Cerebellar nuclear complex (tissue), 1 donor: Measurements from ENCODE around the gene YBX2.

Experiments used
- DNase-seq, 2 experiments: peaks; one replicate each; lab custom pipeline; 2025; lab: John Stamatoyannopoulos, UW

YBX2 gene

DNA sequence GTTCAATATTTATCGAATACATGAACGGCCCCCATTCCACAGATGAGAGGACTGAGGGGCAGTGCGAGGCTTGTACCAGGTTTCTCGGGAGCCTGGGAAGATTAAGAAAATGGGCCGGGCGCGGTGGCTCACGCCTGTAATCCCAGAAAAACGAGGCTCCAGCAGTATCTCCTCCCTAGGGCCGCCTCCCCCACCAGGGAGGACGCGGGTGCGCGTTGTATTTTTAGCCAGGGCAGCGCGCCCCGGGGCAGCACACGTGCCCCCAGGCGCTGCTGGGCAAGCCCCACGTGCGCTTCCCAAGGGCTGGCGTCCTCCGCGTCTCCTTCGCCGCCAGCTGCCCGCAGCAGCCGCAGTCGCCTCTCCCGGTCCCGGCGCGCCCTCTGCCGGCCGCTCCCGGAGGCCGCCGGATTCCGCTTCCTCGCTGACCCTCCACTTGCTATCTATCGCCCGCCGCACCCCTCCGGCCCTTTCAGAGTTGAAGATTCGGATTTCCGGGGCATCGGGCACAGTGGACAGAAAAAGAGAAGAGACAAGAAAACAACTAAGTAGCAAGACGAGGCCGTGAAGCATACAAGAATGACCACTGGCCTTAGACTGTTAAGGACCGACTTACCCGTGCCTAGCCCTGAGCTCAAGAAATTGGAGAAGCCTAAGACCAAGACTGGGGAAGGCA, 1.9 kb upstream of the YBX2 start:
- DNase-seq, result peak in 1 of 2 experiments; percentile 16

GRCh38 chr17:7295230-7296180, 1.1 kb upstream of the YBX2 start:
- DNase-seq, result no peak

- no peak for DNase-seq
These were observed 424 bp downstream of the YBX2 start for GRCh38 chr17:7293816-7294613.

DNA sequence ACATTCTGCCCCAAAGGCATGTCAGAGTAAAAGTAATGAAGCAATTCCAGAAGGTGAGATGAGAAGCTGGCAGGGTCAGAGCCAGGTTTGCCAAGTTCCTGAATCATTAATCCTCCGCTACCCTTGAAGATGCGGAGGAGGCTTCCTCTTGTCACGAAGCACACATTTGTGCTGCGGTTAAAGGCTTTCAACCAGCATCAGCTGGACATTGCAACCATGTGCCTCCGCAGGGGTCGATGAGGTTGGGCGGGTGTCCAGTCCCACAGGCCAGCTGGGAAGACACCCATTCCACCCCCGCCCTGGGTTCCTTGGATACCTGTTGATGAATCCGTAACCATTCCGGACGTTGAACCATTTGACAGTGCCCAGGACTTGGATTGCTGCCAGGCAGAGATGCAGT, 1.3 kb downstream of the YBX2 start:
- DNase-seq, result no peak

- DNase-seq, result no peak
These were observed 1.7 kb downstream of the YBX2 start for GRCh38 chr17:7292729-7293128.

GRCh38 chr17:7292194-7292593, 2.2 kb downstream of the YBX2 start:
- DNase-seq, result no peak

- no peak for DNase-seq
These were observed 3.8 kb downstream of the YBX2 start for GRCh38 chr17:7290685-7291084.

- no peak for DNase-seq
These were observed 4.3 kb downstream of the YBX2 start for GRCh38 chr17:7290166-7290565.

GRCh38 chr17:7289256-7290032, 5.0 kb downstream of the YBX2 start:
- no peak for DNase-seq

GRCh38 chr17:7285679-7286078, 8.8 kb downstream of the YBX2 start:
- no peak for DNase-seq

DNA sequence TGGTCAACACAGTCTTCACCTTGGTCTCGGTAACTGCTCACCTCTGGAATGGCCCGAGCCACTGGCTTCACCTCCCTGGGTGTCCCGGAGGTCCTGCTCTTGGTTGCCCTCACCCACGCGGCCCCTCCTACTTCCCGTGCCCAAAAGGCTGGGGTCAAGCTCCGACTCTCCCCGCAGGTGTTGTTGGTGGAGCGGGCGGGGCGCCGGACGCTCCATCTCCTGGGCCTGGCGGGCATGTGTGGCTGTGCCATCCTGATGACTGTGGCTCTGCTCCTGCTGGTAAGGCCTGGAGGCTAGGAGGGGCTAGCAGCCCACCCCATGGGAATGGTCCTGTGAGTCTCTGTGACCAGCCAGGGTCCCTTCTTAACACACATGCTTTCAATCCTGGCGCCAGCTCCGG, 9.5 kb downstream of the YBX2 start:
- DNase-seq, result no peak

DNA sequence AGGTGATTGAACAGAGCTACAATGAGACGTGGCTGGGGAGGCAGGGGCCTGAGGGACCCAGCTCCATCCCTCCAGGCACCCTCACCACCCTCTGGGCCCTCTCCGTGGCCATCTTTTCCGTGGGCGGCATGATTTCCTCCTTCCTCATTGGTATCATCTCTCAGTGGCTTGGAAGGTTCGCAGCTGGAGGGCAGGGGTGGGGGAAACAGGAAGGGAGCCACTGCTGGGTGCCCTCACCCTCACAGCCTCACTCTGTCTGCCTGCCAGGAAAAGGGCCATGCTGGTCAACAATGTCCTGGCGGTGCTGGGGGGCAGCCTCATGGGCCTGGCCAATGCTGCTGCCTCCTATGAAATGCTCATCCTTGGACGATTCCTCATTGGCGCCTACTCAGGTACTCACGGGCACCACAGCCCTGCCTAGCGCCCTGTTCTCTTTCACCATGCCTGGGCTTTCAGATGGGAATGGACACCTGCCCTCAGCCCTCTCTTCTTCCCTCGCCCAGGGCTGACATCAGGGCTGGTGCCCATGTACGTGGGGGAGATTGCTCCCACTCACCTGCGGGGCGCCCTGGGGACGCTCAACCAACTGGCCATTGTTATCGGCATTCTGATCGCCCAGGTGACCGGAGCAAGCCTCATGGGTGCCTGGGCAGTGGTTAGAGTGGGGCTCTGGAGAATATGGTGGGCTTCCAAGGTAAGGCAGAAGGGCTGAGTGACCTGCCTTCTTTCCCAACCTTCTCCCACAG, 10.8 kb downstream of the YBX2 start:
- DNase-seq, result no peak

- DNase-seq, result no peak
These were observed 11.6 kb downstream of the YBX2 start for GRCh38 chr17:7282752-7283321.

DNA sequence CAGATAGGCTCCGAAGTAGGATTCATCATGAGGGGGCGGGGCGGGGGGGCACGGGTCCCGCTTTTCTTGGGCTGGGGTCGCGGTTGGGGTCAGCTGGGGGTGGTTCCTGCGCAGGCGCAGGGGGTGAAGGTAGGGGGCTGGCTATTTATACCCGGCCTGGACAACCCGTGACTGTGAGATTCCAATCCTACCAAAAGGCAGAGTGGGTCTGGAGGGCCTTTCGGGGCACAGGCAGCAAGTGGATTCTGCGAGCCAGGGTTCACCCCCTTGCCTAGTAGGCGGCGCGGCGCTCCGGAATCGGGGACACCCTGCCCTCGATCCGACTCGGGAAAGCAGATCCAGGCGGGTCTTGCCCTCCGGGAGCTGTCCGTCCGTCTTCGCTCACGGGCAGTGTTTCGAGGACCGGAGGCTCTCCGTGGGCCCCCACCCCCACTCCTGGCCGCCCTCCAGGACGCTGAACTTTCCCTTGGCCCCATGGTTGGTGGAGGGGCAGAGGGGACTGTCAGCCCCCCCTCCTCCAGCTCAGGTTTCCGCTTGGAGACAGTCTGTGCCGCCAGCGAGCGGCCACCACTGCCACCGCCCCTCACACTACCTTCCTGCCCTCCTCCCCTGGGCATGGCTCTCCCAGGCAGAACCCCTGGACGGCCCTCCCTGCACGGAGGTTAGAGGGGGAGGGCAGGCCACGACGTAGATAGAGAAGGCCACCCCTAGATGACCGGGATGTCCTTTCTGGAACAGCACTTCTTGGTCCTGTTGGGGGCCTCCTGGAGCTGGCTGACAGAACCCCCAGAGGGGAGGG, 12.3 kb downstream of the YBX2 start:
- DNase-seq, result no peak

- no peak for DNase-seq
These were observed 13.1 kb downstream of the YBX2 start, which contains the start of gene SLC2A4 for GRCh38 chr17:7281074-7281952. Gene SLC2A4, plus strand, starts transcription at chr17:7281718. Its CDS starts 217 bp downstream, at chr17:7281935.

DNA sequence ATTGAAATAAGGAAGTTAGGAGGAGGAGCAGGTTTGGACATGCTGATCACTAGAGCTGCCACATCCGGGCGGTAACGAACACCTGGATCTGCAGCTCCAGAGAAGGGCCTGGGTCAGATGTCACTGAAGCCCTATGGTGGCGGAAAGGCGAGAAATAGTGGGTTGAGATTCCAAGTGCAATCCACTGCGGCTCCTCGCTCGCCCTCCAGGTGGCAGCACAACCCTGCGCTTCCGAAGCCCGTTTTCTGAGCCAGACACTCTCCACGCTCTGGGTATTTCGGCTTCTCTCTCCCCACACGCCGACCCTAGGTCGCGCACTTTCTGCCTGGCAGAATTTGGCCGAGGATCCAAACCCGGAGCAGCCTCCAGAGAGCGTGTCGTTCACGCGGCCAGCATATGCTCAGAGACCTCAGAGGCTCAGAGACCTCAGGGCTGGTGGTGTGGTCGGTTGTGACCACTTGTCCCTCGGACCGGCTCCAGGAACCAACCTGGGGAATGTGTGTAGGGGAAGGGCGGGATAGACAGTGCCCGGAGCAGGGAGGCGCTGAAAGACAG, 13.8 kb downstream of the YBX2 start:
- peak in 1 of 2 experiments; percentile 28 for DNase-seq

GRCh38 chr17:7279448-7279847, 15.0 kb downstream of the YBX2 start:
- no peak for DNase-seq

GRCh38 chr17:7266784-7267183, 27.7 kb downstream of the YBX2 start:
- no peak for DNase-seq

GRCh38 chr17:7263801-7264078, 30.7 kb downstream of the YBX2 start:
- no peak for DNase-seq
